CD4-positive, CD25-positive, alpha-beta regulatory T cell (primary cell): ENCODE results near the gene CLPX. TPM values are rescaled to one million over a fixed set of nuclear protein-coding genes. Genes with fewer than 3 reads are reported as not detected.

ENCODE experiments used
- ATAC-seq, 2 donors: fragments of 150-1000 bp; cut with Tn5 transposase; one replicate each; pipeline ENCODE4 v1.10.0; 2021; ENCODE audit warnings: low read depth in 2 of 2, moderate number of reproducible peaks in 2 of 2, moderate library complexity in 1 of 2
- DNase-seq, 3 donors: peaks; one replicate each; pipeline versions ENCODE4 v3.0.0 to v3.0.0-alpha.2; 2012 to 2022; ENCODE audit warnings: mixed read lengths in 1 of 3
- H3K27ac ChIP-seq: one replicate; pipeline ENCODE4 v1.7.0; 2013; ENCODE audit warnings: mild to moderate bottlenecking, low read length; ENCODE audit not compliant: insufficient read depth, poor library complexity, severe bottlenecking
- H3K27me3 ChIP-seq: one replicate; pipeline ENCODE4 v1.7.0; 2013; ENCODE audit warnings: low read length; ENCODE audit not compliant: control insufficient read depth, insufficient read depth
- H3K36me3 ChIP-seq: one replicate; pipeline ENCODE4 v1.7.0; 2013; ENCODE audit warnings: mild to moderate bottlenecking, low read length, moderate library complexity; ENCODE audit not compliant: control insufficient read depth, insufficient read depth
- H3K4me1 ChIP-seq: 2 replicates; pipeline ENCODE4 v1.7.0; 2013; ENCODE audit warnings: mild to moderate bottlenecking, low read length; ENCODE audit not compliant: insufficient read depth, control insufficient read depth, poor library complexity, severe bottlenecking
- H3K4me3 ChIP-seq: one replicate; pipeline ENCODE4 v1.7.0; 2013; ENCODE audit warnings: low read depth, mild to moderate bottlenecking, low read length, moderate library complexity
- H3K9me3 ChIP-seq, 2 experiments: 1 replicate in 1 of 2; 2 replicates in 1 of 2; pipeline ENCODE4 v1.7.0; 2013; ENCODE audit warnings: low read length in 2 of 2, mild to moderate bottlenecking in 1 of 2, moderate library complexity in 1 of 2; ENCODE audit not compliant: control insufficient read depth in 2 of 2
- H3K27ac Mint-ChIP-seq, 3 donors: one replicate each; pipeline ENCODE4 v1.8.0; 2020 to 2022; ENCODE audit warnings: mild to moderate bottlenecking in 3 of 3, mixed read lengths in 3 of 3, moderate library complexity in 2 of 3
- H3K27me3 Mint-ChIP-seq: one replicate; pipeline ENCODE4 v1.8.0; 2022; ENCODE audit warnings: mild to moderate bottlenecking, mixed read lengths
- H3K36me3 Mint-ChIP-seq: one replicate; pipeline ENCODE4 v1.8.0; 2020; ENCODE audit warnings: mixed read lengths
- H3K4me1 Mint-ChIP-seq, 4 donors: one replicate each; pipeline ENCODE4 v1.8.0; 2020 to 2022; ENCODE audit warnings: mixed read lengths in 4 of 4, mild to moderate bottlenecking in 1 of 4
- H3K4me3 Mint-ChIP-seq, 4 donors: one replicate each; pipeline ENCODE4 v1.8.0; 2020 to 2022; ENCODE audit warnings: mild to moderate bottlenecking in 4 of 4, mixed read lengths in 4 of 4, moderate library complexity in 3 of 4
- H3K9me3 Mint-ChIP-seq, 7 donors: one replicate each; pipeline ENCODE4 v1.8.0; 2020 to 2022; ENCODE audit warnings: mixed read lengths in 7 of 7, mild to moderate bottlenecking in 3 of 7, moderate library complexity in 2 of 7
- polyA plus RNA-seq, 4 donors: library from polyadenylated mRNA; unstranded; fragments of 300-500 nt; fragmentation: Illumina TruSeq; gene quantifications; one replicate each; pipeline ENCODE4 v1.2.3, GENCODE V29; 2021
- total RNA-seq: library from RNA; stranded (reverse); gene quantifications from one replicate; pipeline ENCODE4 v1.2.3, GENCODE V29; 2022

Gene CLPX
- total and polyA plus RNA-seq, 5 donors from 2014 or later = 31.2 to 39.8 (median 36.4) TPM

- no peak overlapping the region for H3K4me3 Mint-ChIP-seq
- H3K4me1 ChIP-seq = no peaks in the 10 kb centered on the region
- no peaks in the 10 kb centered on the region for H3K36me3 Mint-ChIP-seq
- no peaks in the 10 kb centered on the region for H3K36me3 ChIP-seq
- no peaks in the 10 kb centered on the region for H3K9me3 ChIP-seq
- H3K27ac ChIP-seq = no peak overlapping the region
- DNase-seq = no peak
- H3K9me3 Mint-ChIP-seq = no peaks in the 10 kb centered on the region
- H3K27me3 Mint-ChIP-seq = peaks cover 5% of the 10 kb centered on the region
- no peak for ATAC-seq
- peaks cover 0 to 11% (median 1%) of the 10 kb centered on the region in 4 donors for H3K4me1 Mint-ChIP-seq
- H3K4me3 ChIP-seq = no peak overlapping the region
- H3K27me3 ChIP-seq = no peaks in the 10 kb centered on the region
- no peak overlapping the region for H3K27ac Mint-ChIP-seq
These were observed 36.6 kb upstream of the CLPX start for GRCh38 chr15:65221697-65222096.

DNA sequence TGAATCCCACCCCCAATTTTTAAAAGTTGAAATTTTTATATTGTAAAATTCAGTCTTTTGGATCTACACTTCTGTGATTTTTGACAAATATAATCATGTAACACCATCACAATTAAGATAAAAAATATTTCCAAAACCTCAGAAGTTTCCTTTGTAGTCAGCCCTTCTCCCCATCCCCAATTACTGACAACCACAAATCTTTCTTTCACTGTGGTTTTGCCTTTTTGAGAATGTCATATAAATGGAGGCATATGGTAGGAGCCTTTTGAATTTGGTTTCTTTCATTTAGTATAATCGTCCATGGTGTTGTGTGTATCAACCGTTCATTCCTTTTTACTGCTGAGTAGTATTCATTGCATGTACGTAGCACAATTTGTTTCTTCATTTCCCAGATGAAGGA is 34.0 kb upstream of the CLPX start:
- Mint-ChIP-seq H3K9me3 (no peaks in the 10 kb centered on the region), H3K4me1 (peaks cover 0 to 11% (median 1%) of the 10 kb centered on the region in 4 donors), H3K27ac (no peak overlapping the region), H3K27me3 (peaks cover 5% of the 10 kb centered on the region), H3K36me3 (no peaks in the 10 kb centered on the region), H3K4me3 (no peak overlapping the region)
- no peak for DNase-seq
- Histone ChIP-seq H3K4me1 (no peaks in the 10 kb centered on the region), H3K27ac (no peak overlapping the region), H3K4me3 (no peak overlapping the region), H3K9me3 (no peaks in the 10 kb centered on the region), H3K36me3 (no peaks in the 10 kb centered on the region), H3K27me3 (no peaks in the 10 kb centered on the region)
- no peak for ATAC-seq

- Histone ChIP-seq H3K27me3 (no peaks in the 10 kb centered on the region), H3K9me3 (no peaks in the 10 kb centered on the region), H3K27ac (no peak overlapping the region), H3K4me1 (no peaks in the 10 kb centered on the region), H3K4me3 (no peak overlapping the region), H3K36me3 (no peaks in the 10 kb centered on the region)
- ATAC-seq (no peak), DNase-seq (no peak)
- H3K27ac Mint-ChIP-seq = no peak overlapping the region
- H3K9me3 Mint-ChIP-seq = no peaks in the 10 kb centered on the region
- H3K27me3 Mint-ChIP-seq = peaks cover 5% of the 10 kb centered on the region
- H3K36me3 Mint-ChIP-seq = no peaks in the 10 kb centered on the region
- H3K4me3 Mint-ChIP-seq = no peak overlapping the region
- H3K4me1 Mint-ChIP-seq = peaks cover 0 to 11% (median 1%) of the 10 kb centered on the region in 4 donors
These were observed 32.7 kb upstream of the CLPX start for GRCh38 chr15:65217526-65218482.

DNA sequence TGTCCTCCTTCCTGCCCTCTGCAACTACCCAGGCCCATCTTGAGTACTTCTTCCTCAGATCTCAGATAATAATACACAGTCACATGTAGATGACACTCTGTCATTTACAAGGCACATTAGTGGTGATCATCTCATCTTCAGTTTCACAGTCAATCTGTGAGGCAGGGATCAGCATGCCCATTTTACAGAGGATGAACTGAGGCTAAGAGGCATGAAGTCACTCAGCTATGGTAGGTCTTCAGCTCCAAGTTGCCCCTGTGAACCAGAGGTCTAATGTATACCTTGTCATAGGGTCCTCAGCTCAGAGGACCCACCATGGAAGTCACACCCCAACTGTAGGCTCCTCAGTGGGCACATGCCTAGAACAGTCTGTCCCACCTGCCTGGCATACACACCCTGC is 30.4 kb upstream of the CLPX start:
- Mint-ChIP-seq H3K27me3 (no peaks in the 10 kb centered on the region), H3K9me3 (no peaks in the 10 kb centered on the region), H3K4me1 (peaks cover 0 to 11% (median 4%) of the 10 kb centered on the region in 4 donors), H3K27ac (peak overlapping the region in 1 of 3 donors; percentile 20), H3K36me3 (no peaks in the 10 kb centered on the region), H3K4me3 (no peak overlapping the region)
- DNase-seq (no peak), ATAC-seq (no peak)
- H3K4me1 ChIP-seq = no peaks in the 10 kb centered on the region
- H3K27ac ChIP-seq = no peak overlapping the region
- H3K4me3 ChIP-seq = no peak overlapping the region
- H3K27me3 ChIP-seq = no peaks in the 10 kb centered on the region
- H3K9me3 ChIP-seq = no peaks in the 10 kb centered on the region
- H3K36me3 ChIP-seq = no peaks in the 10 kb centered on the region

DNA sequence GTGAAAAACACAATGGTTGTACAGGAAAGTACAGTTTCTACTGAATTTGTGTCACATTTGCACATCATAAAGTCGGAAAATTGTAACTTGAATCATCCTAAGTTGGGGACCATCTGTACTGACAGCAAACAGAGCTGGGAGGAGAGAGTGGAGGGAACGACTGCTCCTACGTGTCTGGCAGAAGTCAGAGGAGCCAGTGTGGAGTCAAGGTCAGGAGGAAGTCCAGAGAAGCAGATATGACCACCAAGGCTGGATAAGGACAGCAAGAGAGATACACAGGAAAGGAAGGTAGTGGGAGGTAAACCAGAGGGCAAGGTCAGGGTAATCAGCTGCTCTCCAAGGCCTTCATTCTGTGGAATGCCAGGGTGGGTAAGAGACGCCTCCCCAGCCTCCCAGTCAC is 28.9 kb upstream of the CLPX start:
- Mint-ChIP-seq H3K36me3 (no peaks in the 10 kb centered on the region), H3K27ac (peak overlapping the region in 1 of 3 donors; percentile 67), H3K9me3 (no peaks in the 10 kb centered on the region), H3K27me3 (no peaks in the 10 kb centered on the region), H3K4me1 (peaks cover 0 to 11% (median 4%) of the 10 kb centered on the region in 4 donors), H3K4me3 (no peak overlapping the region)
- Histone ChIP-seq H3K27ac (no peak overlapping the region), H3K9me3 (no peaks in the 10 kb centered on the region), H3K4me1 (no peaks in the 10 kb centered on the region), H3K36me3 (no peaks in the 10 kb centered on the region), H3K27me3 (no peaks in the 10 kb centered on the region), H3K4me3 (no peak overlapping the region)
- DNase-seq (no peak), ATAC-seq (no peak)

GRCh38 chr15:65213241-65213640 is 28.1 kb upstream of the CLPX start:
- Mint-ChIP-seq H3K9me3 (no peaks in the 10 kb centered on the region), H3K36me3 (no peaks in the 10 kb centered on the region), H3K27ac (no peak overlapping the region), H3K27me3 (no peaks in the 10 kb centered on the region), H3K4me1 (peaks cover 0 to 5% (median 3%) of the 10 kb centered on the region in 4 donors), H3K4me3 (no peak overlapping the region)
- ATAC-seq = no peak
- Histone ChIP-seq H3K9me3 (no peaks in the 10 kb centered on the region), H3K27ac (no peak overlapping the region), H3K4me3 (no peak overlapping the region), H3K27me3 (no peaks in the 10 kb centered on the region), H3K4me1 (no peaks in the 10 kb centered on the region), H3K36me3 (no peaks in the 10 kb centered on the region)
- DNase-seq = no peak

DNA sequence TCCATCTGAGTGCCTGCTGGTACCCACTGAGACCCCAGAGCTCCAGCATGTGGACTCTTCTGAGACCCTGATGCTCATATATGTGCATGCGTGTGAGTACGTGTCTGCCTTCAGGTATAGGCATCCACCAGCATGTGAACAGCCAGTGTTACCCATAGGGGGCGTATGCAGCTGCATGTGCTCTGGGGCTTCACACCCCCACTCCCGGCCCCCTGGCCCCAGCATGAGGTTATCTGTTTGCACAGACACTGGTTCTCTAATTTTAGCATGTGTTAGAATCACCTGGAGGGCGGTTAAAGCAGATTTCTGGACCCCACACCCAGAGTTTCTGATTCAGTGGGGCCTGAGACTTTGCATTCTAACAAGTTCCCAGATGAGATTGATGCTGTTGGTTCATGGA is 27.0 kb upstream of the CLPX start:
- DNase-seq = peak in 1 of 3 donors; percentile 50

More for the DNA sequence above, 27.0 kb upstream of the CLPX start:
- Histone ChIP-seq H3K36me3 (no peaks in the 10 kb centered on the region), H3K4me3 (no peak overlapping the region), H3K27me3 (no peaks in the 10 kb centered on the region), H3K4me1 (no peaks in the 10 kb centered on the region), H3K9me3 (no peaks in the 10 kb centered on the region), H3K27ac (no peak overlapping the region)
- H3K4me3 Mint-ChIP-seq = no peak overlapping the region
- no peaks in the 10 kb centered on the region for H3K27me3 Mint-ChIP-seq
- peak overlapping the region in 1 of 3 donors; percentile 20 for H3K27ac Mint-ChIP-seq
- H3K9me3 Mint-ChIP-seq = no peaks in the 10 kb centered on the region
- no peaks in the 10 kb centered on the region for H3K36me3 Mint-ChIP-seq
- no peak for ATAC-seq
- peaks cover 0 to 4% (median under 1%) of the 10 kb centered on the region in 4 donors for H3K4me1 Mint-ChIP-seq
